DND-41 (cell line): ENCODE data around the gene TBC1D3H.
"Not testable (repeated sequence)": the region's sequence is repeated elsewhere in the genome, so short reads cannot be mapped to it uniquely, and the experiment has no call there.

Experiments
- ATAC-seq: fragments of 200-7000 bp; cut with Tn5 transposase; 3 replicates; pipeline ENCODE4 v1.9.1; 2021; ENCODE audit warnings: low read depth; ENCODE audit not compliant: insufficient read depth
- DNase-seq: peaks from one replicate; pipeline ENCODE4 v3.0.0-alpha.2; 2020
- H2AFZ ChIP-seq: 2 replicates; pipeline ENCODE4 v1.6.0; 2012; ENCODE audit warnings: low read depth, low read length
- H3K27ac ChIP-seq: 2 replicates; pipeline ENCODE4 v1.5.1; 2012; ENCODE audit warnings: low read length, inconsistent platforms
- H3K27me3 ChIP-seq: fragments of 200-600 bp; sonication (generic); 2 replicates; pipeline ENCODE4 v1.6.0; 2012; ENCODE audit warnings: low read length, mild to moderate bottlenecking, inconsistent platforms; ENCODE audit not compliant: insufficient read depth, poor library complexity
- H3K36me3 ChIP-seq: 2 replicates; pipeline ENCODE4 v1.5.1; 2012; ENCODE audit warnings: low read length, inconsistent platforms; ENCODE audit not compliant: insufficient read depth
- H3K4me1 ChIP-seq: 2 replicates; pipeline ENCODE4 v1.5.1; 2012; ENCODE audit warnings: mild to moderate bottlenecking, low read length; ENCODE audit not compliant: insufficient read depth
- H3K4me2 ChIP-seq: 2 replicates; pipeline ENCODE4 v1.6.0; 2012; ENCODE audit warnings: mild to moderate bottlenecking, moderate library complexity, low read length, inconsistent platforms; ENCODE audit not compliant: insufficient read depth
- H3K4me3 ChIP-seq, 2 experiments: fragments of 200-600 bp in 1 of 2; shearing (Covaris generic) in 1 of 2; 2 replicates each; pipeline ENCODE4 v1.5.1; 2012 to 2016; ENCODE audit warnings: inconsistent platforms in 2 of 2, low read length in 2 of 2, mild to moderate bottlenecking in 2 of 2, low read depth in 1 of 2, moderate library complexity in 1 of 2
- H3K79me2 ChIP-seq: 2 replicates; pipeline ENCODE4 v1.6.0; 2012; ENCODE audit warnings: low read length, inconsistent platforms; ENCODE audit not compliant: insufficient read depth
- H3K9ac ChIP-seq: 2 replicates; pipeline ENCODE4 v1.6.0; 2012; ENCODE audit warnings: low read depth, mild to moderate bottlenecking, inconsistent platforms, low read length, moderate library complexity
- H3K9me3 ChIP-seq: 2 replicates; pipeline ENCODE4 v1.5.1; 2012; ENCODE audit warnings: low read length, moderate library complexity, mild to moderate bottlenecking, inconsistent platforms; ENCODE audit not compliant: insufficient read depth, severe bottlenecking
- H4K20me1 ChIP-seq: 2 replicates; pipeline ENCODE4 v1.6.0; 2012; ENCODE audit warnings: low read length; ENCODE audit not compliant: insufficient read depth

Gene TBC1D3H

GRCh38 chr17:36388385-36389245 lies at the start of gene TBC1D3H:
TBC1D3H (minus strand) TSS chr17:36388435; CDS start chr17:36386895, 1,540 bp downstream.
- not testable (repeated sequence) for H2AFZ ChIP-seq, H3K9me3 ChIP-seq, DNase-seq, H3K36me3 ChIP-seq, H3K27me3 ChIP-seq, H3K4me2 ChIP-seq, H3K9ac ChIP-seq, H3K4me3 ChIP-seq, H3K79me2 ChIP-seq, H3K4me1 ChIP-seq, H4K20me1 ChIP-seq, ATAC-seq, H3K27ac ChIP-seq

DNA sequence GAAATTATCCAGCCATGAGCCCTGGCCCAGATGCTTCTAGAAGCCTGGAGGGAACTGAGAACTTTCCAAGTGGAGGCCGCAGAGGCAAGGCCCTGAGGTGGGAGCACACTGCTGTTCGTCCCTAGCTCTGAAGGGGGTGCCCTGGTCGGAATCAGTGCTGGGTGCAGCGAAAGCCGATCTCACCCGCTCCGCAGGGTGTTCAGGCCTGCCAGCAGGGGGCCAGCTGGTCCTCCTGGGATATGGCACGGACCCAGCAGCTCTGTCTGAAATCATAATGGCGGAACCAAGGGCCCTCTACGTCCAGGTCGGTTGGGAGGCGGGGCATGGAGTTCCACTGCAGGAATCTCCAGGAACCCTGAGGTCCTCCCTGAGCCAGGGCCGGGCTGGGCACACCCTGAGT lies 40.7 kb upstream of the TBC1D3H start:
- ATAC-seq, H2AFZ ChIP-seq, H4K20me1 ChIP-seq, H3K79me2 ChIP-seq, H3K4me3 ChIP-seq, H3K4me1 ChIP-seq, H3K27me3 ChIP-seq, H3K4me2 ChIP-seq, H3K36me3 ChIP-seq, DNase-seq, H3K27ac ChIP-seq, H3K9ac ChIP-seq, H3K9me3 ChIP-seq: not testable (repeated sequence)

GRCh38 chr17:36415180-36415941 lies 27.1 kb upstream of the TBC1D3H start:
- DNase-seq, H4K20me1 ChIP-seq, H3K9me3 ChIP-seq, H3K36me3 ChIP-seq, ATAC-seq, H2AFZ ChIP-seq, H3K4me3 ChIP-seq, H3K79me2 ChIP-seq, H3K27ac ChIP-seq, H3K4me1 ChIP-seq, H3K4me2 ChIP-seq, H3K27me3 ChIP-seq, H3K9ac ChIP-seq: not testable (repeated sequence)

DNA sequence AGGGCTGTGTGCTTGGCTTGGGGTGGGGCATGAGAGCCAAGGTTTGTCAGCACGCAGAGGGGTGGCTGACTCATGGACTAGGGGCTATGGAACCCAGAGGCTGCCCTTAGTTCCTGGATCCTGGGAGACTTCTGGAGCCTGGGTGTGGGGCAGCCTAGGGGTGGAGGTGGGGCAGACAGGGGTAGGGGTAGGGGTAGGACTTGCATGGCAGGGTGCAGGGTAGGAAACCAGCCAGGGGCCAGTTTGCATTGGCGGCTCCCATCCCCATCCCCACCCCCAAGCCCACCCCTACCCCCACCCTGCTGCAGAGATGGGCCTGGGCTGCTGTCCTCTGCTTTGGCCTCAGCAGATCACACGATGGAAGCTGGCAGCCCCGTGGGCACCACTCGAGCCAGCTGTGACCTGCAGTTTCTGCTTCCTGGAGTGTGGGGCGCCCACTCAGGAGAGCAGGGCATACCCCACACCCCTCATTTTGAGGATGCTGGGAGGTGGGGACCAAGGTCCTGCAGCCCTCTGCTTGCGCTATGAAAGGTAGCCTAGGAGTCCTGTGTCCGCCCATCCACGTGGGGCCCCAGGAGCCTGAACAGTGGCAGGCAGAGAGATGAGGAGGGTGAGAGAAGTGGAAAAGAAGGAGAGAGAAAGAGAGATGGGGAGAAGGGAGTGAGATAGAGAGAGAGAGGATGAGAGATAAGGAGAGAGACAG lies 2.9 kb upstream of the TBC1D3H start:
- H3K79me2 ChIP-seq, ATAC-seq, H3K36me3 ChIP-seq, H3K4me3 ChIP-seq, H4K20me1 ChIP-seq, H2AFZ ChIP-seq, DNase-seq, H3K9ac ChIP-seq, H3K9me3 ChIP-seq, H3K27me3 ChIP-seq, H3K27ac ChIP-seq, H3K4me2 ChIP-seq, H3K4me1 ChIP-seq: not testable (repeated sequence)

- not testable (repeated sequence) for H3K79me2 ChIP-seq, H3K27ac ChIP-seq, H3K27me3 ChIP-seq, H3K4me2 ChIP-seq, ATAC-seq, H4K20me1 ChIP-seq, H3K4me3 ChIP-seq, H3K9ac ChIP-seq, H3K9me3 ChIP-seq, H3K4me1 ChIP-seq, H2AFZ ChIP-seq, H3K36me3 ChIP-seq, DNase-seq
Measured at GRCh38 chr17:36375938-36376337, 12.3 kb downstream of the TBC1D3H start.

GRCh38 chr17:36362496-36362895 lies 25.7 kb downstream of the TBC1D3H start:
- not testable (repeated sequence) for H3K4me3 ChIP-seq, ATAC-seq, H3K9ac ChIP-seq, H3K4me1 ChIP-seq, H3K4me2 ChIP-seq, H3K27ac ChIP-seq, H3K36me3 ChIP-seq, H3K9me3 ChIP-seq, H2AFZ ChIP-seq, H3K27me3 ChIP-seq, H3K79me2 ChIP-seq, H4K20me1 ChIP-seq, DNase-seq
